ENCODE data around the gene PPFIBP1. TPM values are rescaled to one million over a fixed set of nuclear protein-coding genes. Genes with fewer than 3 reads are reported as not detected.

PPFIBP1 gene
- total RNA-seq, 1 donor from 2014 or later: 81.5 TPM

- TF ChIP-seq CTCF (conservative IDR thresholded peaks at IDR 0.05; ENCODE audit: low read depth, low read length): no peak
- no peak for DNase-seq (ENCODE audit: low read depth)
Measured at GRCh38 chr12:27511031-27511722, 12.8 kb upstream of the PPFIBP1 start.

GRCh38 chr12:27511723-27512045 is 12.3 kb upstream of the PPFIBP1 start:
- no peak for TF ChIP-seq CTCF (conservative IDR thresholded peaks at IDR 0.05; ENCODE audit: low read depth, low read length)
- no peak for DNase-seq (ENCODE audit: low read depth)
- H3K4me3 ChIP-seq (ENCODE audit: low read depth, low read length): no peak overlapping the region

More at GRCh38 chr12:27511031-27511722, 12.8 kb upstream of the PPFIBP1 start:
- no peak overlapping the region for H3K4me3 ChIP-seq (ENCODE audit: low read depth, low read length)

GRCh38 chr12:27513155-27513824 is 10.7 kb upstream of the PPFIBP1 start:
- no peak for DNase-seq (ENCODE audit: low read depth)
- TF ChIP-seq CTCF (conservative IDR thresholded peaks at IDR 0.05; ENCODE audit: low read depth, low read length): no peak
- no peak overlapping the region for H3K4me3 ChIP-seq (ENCODE audit: low read depth, low read length)

GRCh38 chr12:27515671-27516070 is 8.3 kb upstream of the PPFIBP1 start:
- TF ChIP-seq CTCF (conservative IDR thresholded peaks at IDR 0.05; ENCODE audit: low read depth, low read length): no peak
- peak; percentile 97 for DNase-seq (ENCODE audit: low read depth)
- H3K4me3 ChIP-seq (ENCODE audit: low read depth, low read length): no peak overlapping the region

GRCh38 chr12:27516625-27517024 is 7.4 kb upstream of the PPFIBP1 start:
- TF ChIP-seq CTCF (conservative IDR thresholded peaks at IDR 0.05; ENCODE audit: low read depth, low read length): no peak
- DNase-seq (ENCODE audit: low read depth): no peak
- no peak overlapping the region for H3K4me3 ChIP-seq (ENCODE audit: low read depth, low read length)

GRCh38 chr12:27517546-27517945 is 6.5 kb upstream of the PPFIBP1 start:
- DNase-seq (ENCODE audit: low read depth): no peak
- no peak for TF ChIP-seq CTCF (conservative IDR thresholded peaks at IDR 0.05; ENCODE audit: low read depth, low read length)

More at GRCh38 chr12:27517546-27517945, 6.5 kb upstream of the PPFIBP1 start:
- H3K4me3 ChIP-seq (ENCODE audit: low read depth, low read length): no peak overlapping the region
